HG03342 (cell line): Measurements from ENCODE around the gene ACYP2.
"Not testable (repeated sequence)": the region's sequence is repeated elsewhere in the genome, so short reads cannot be mapped to it uniquely, and the experiment has no call there.

ENCODE experiments used
- ATAC-seq: cut with Tn5 transposase; IDR thresholded peaks from one replicate; pipeline ENCODE4 v1.9.1; 2021; ENCODE audit warnings: mild to moderate bottlenecking, moderate library complexity; ENCODE audit not compliant: unreplicated experiment

The ACYP2 gene

DNA sequence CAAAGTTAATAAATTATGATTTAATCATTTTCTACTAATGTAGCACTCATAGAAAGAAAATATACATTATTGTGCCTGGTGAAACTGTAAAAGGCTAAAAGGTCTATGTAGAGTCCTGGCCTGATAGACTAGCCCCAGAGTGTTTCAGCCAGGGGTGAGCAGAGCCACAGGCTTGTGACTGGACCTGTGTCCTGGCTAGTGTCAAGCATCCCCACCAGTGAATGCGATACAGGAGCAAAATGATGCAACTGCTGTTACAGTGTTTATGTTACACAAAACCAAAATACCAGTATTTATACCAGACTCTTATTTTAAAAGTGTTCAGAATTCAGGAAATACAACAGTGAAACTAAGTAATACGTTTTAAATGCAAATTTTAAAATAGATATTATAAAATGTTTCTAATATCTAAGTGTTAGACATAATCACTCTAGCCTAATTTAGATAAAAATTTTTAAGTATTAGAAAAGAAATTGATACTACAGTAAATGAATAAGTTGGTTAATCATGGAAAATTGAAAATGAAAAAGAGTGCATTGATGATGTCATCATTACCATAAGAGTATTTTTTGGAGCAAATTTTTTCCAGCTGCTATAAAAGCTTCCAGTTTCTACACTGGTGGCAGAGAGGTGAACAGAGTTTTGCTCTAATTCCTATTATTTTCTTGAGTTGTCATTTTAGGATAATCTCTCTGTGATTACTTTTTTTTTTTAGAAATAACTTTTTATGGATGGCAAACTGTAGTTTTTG lies 146.8 kb downstream of the ACYP2 start:
- no peak for ATAC-seq

DNA sequence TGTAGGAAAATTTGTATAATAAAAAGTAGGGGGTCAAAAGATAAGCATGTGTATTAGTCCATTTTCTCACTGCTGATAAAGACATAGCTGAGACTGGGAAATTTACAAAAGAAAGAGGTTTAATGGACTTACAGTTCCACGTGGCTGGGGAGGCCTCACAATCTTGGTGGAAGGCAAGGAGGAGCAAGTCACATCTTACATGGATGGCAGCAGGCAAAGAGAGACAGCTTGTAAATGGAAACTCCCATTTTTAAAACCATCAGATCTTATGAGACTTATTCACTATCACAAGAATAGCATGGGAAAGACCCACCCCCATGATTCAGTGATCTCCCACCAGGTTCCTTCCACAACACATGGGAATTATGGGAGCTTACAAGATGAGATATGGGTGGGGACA lies 149.7 kb downstream of the ACYP2 start:
- not testable (repeated sequence) for ATAC-seq

DNA sequence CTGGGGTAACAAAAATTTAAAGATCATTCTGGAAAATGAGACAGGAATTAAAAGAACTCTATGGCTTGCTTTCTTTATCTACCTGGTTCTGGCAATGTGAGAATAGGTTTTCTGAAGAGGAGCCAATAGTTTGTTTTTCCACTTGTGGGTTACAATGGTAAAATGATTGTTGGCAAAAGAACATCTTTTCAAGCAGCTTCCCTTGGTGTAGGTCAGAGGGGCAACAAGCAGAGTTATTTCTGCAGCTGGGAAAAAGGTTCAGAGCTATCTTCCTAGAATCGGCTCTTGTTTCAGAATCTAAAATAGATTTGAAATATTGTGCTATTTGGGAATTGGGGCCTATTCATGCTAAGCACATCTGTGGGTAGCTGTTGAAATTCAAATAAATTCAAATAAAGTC lies 152.2 kb downstream of the ACYP2 start:
- ATAC-seq = no peak

DNA sequence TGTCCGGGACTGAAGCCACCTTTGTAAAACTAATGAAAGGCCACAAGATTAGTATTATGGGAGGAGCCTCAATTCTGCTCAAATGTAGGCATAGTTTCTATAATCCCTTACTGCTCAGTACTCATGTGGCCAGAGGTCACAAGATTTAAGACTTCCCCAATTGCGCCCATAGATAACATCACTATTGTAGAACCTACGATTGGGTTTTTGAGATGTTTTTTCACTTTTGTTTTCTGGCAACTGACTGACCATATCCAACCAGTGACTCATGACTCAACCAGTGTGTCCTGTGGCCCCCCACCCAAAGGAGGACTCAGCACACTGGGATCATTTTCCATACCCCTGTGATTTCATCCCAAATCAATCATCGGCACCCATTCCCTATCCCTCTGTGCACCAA lies 155.8 kb downstream of the ACYP2 start:
- no peak for ATAC-seq

DNA sequence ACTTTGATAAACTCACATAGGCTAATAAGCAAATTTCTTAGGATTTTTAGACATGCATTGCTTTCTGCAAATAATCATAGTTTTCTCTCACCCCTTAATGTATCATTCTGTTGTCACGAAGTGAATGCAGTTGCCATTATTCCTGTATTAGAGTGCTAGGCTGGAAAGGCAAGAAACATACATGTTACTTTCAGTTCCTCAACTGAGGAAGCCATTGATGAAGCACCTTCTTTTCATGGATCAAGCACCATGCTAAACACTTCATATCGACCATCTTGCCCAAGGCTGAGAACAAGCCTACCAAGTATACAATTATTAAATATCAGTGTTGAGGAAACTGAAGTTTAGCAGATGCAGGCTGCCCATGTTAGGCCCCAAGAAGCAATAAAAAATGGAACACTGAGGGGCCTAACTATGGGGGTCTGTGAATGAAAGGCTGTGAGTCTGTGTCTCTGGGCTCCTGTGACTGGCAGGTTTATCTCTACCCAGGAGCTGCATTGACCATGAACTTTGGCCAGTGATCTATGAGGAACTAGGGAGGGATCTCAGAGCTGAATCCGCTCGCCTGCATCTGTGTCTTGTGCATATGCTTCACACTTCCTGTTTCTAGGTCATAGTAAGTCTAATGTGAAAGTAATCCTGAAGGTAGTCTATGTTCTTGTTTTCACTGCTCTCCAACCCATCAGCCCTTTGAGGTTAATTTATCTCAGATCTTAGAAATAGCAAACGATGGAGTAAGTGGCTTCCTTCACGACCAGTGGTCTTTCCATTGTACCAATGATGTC lies 156.6 kb downstream of the ACYP2 start:
- ATAC-seq = peak; percentile 87

- no peak for ATAC-seq
These were observed 159.4 kb downstream of the ACYP2 start for GRCh38 chr2:54274781-54275242.

GRCh38 chr2:54275541-54275940 lies 160.1 kb downstream of the ACYP2 start:
- no peak for ATAC-seq

- no peak for ATAC-seq
These were observed 164.0 kb downstream of the ACYP2 start for GRCh38 chr2:54279385-54279784.

- ATAC-seq = no peak
These were observed 169.4 kb downstream of the ACYP2 start for GRCh38 chr2:54284826-54285225.

GRCh38 chr2:54285451-54285850 lies 170.0 kb downstream of the ACYP2 start:
- no peak for ATAC-seq

- no peak for ATAC-seq
These were observed 172.1 kb downstream of the ACYP2 start for GRCh38 chr2:54287532-54287931.

DNA sequence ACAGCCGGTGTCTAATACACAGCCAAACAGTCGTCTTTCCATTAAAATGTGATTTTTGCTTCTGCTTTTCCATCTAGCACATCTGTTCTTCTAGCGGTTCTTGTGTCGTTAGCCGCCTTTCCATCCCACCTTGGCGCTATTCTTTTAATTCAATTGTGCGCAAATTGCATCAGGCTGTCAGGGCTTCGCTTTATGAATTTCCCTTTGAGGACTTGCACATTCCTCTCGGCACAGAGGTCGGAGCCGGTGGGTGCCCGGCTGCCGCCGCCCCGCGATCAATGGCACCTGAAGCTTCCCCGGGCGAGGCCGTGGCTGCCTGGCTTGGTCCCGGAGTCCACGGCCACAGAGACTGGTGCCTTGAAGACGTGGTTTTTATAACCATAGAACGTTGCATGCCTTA lies 174.5 kb downstream of the ACYP2 start:
- no peak for ATAC-seq

DNA sequence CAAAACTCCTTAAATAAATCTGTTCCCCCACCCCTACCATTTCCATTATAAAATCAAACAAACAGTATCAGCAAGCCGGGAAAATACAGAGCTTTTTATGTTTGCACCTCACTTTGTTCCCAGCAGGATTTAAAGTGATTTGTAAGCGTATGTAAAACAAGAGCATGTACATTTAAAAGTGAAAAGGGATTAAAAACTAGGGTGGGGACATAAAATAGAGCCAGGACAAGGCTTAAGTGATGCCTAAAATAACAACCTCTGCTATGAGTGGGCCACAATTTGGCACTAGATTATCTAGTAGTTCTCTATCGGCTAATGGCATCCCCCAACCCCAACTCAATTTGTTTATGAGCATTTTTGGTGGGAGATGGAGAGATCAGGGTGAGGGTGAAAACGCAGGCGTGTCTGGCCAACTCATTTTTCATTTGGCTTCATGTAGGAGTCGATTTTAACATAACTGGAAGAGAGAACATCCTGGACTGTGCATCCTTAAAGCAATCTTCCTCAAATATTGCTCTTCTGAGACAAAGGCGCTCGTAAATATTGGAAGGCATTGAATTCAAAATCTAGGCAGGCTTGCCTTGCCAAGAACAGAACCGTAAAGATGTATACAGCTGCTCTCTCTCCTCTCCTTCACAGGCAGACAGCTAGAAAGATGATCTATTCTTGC lies 175.1 kb downstream of the ACYP2 start:
- ATAC-seq = no peak

- ATAC-seq = not testable (repeated sequence)
These were observed 179.2 kb downstream of the ACYP2 start for GRCh38 chr2:54294665-54295064.

DNA sequence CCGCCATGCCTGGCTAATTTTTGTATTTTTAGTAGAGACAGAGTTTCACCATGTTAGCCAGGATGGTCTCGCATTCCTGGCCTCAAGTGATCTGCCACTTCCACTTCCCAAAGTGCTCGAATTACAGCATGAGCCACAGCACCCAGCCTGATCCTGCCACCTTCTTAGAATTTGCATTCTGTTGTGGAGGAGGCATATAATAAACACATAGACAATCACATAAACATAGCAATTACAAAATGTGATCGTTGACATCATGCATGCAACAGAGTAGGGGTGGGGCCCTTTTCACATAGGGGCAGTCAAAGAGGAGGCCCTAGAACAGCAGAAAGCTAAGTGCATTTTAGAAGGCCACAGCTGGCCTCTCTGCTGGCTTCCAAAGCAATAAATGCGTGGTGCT lies 180.5 kb downstream of the ACYP2 start:
- ATAC-seq = no peak

- no peak for ATAC-seq
These were observed 183.1 kb downstream of the ACYP2 start for GRCh38 chr2:54298514-54298913.

DNA sequence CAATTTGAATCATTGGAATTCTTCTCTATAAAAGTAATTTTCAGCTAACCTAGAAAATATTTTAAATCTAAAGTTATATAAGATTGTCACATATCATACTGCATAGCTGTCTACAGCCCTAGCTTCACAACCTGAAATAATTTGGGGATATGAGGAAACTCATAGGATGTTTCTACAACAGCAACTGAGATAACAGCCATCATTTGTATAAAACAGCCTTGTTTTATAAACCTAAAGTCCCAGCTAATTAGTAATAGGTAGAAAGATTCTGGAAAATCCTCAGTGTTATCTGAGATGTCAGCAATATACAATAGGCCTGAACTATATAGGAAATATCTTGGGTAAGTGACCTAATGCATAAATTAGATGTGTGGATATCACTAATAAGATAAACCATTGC lies 188.2 kb downstream of the ACYP2 start:
- no peak for ATAC-seq

DNA sequence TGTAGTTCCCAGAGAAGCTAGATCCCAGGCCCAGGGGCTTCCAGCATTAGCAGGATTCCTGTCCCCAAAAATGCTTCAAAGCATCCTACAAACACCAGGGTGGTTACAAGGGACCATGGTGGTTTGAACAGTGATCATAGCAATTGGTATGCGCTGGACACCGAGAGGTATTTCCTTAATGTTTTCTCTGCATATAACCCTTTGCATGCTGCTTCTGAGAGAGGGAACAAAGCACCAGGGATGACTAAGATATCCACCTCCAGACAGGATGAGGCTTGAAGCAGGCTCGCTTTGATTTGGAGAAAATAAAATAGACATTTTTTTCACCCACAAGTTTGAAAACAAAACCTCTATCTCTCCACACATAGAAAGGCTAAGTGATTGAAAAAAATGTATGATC lies 191.1 kb downstream of the ACYP2 start:
- ATAC-seq = no peak

- no peak for ATAC-seq
These were observed 192.8 kb downstream of the ACYP2 start for GRCh38 chr2:54308186-54308585.

DNA sequence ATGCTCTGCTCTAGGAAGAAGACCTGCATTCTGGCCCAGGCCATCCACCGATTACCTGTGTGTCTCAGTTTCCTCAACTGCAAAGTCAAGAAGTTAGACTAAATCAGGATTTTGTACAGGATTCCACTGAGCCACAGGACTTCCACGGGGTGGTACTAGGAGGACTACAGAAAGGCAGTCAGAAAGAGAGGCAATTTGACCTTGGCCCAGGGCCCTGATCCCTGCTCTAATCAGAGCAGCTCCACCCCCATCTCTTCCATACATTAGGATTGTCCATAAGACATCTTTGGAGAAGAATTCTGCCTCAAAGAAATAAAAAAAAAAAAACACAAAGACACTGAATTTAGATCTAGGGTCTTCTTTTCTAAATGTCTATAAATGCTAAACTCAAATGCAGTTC lies 193.4 kb downstream of the ACYP2 start:
- no peak for ATAC-seq

GRCh38 chr2:54310311-54310710 lies 194.9 kb downstream of the ACYP2 start:
- ATAC-seq = no peak

GRCh38 chr2:54310961-54311360 lies 195.5 kb downstream of the ACYP2 start:
- ATAC-seq = no peak
